Stomach smooth muscle (tissue), 2 donors: ENCODE data around the gene GTF3C1.

ENCODE experiments used
- H3K27ac ChIP-seq: one replicate; pipeline ENCODE4 v1.7.0; 2013; ENCODE audit warnings: mild to moderate bottlenecking, low read length, inconsistent platforms
- H3K27me3 ChIP-seq, 2 donors: one replicate each; pipeline ENCODE4 v1.7.0; 2013; ENCODE audit warnings: low read length in 2 of 2; ENCODE audit not compliant: insufficient read depth in 2 of 2, control insufficient read depth in 1 of 2
- H3K36me3 ChIP-seq, 2 donors: one replicate each; pipeline ENCODE4 v1.7.0; 2013; ENCODE audit warnings: low read length in 2 of 2; ENCODE audit not compliant: control insufficient read depth in 2 of 2, insufficient read depth in 2 of 2
- H3K4me1 ChIP-seq: one replicate; pipeline ENCODE4 v1.7.0; 2013; ENCODE audit warnings: low read length; ENCODE audit not compliant: control insufficient read depth, insufficient read depth
- H3K4me3 ChIP-seq, 2 donors: one replicate each; pipeline ENCODE4 v1.7.0; 2013; ENCODE audit warnings: low read length in 2 of 2
- H3K9ac ChIP-seq, 2 donors: one replicate each; pipeline ENCODE4 v1.7.0; 2013; ENCODE audit warnings: low read length in 2 of 2, mild to moderate bottlenecking in 1 of 2
- H3K9me3 ChIP-seq, 2 donors: one replicate each; pipeline ENCODE4 v1.7.0; 2013; ENCODE audit warnings: low read length in 2 of 2; ENCODE audit not compliant: control insufficient read depth in 2 of 2
- donor health status: healthy.
- donor health status: Pancreatic carcinoma.

Gene GTF3C1

GRCh38 chr16:27539636-27540035 is 10.1 kb downstream of the GTF3C1 start:
- H3K4me1 ChIP-seq: no peaks in the 10 kb centered on the region
- peaks cover 69 to 76% of the 10 kb centered on the region in 2 donors for H3K36me3 ChIP-seq
- H3K9me3 ChIP-seq: no peaks in the 10 kb centered on the region
- no peak overlapping the region for H3K4me3 ChIP-seq
- H3K9ac ChIP-seq: no peak overlapping the region
- H3K27ac ChIP-seq: no peak overlapping the region
- H3K27me3 ChIP-seq: no peaks in the 10 kb centered on the region

- H3K9ac ChIP-seq: no peak overlapping the region
- H3K4me1 ChIP-seq: no peaks in the 10 kb centered on the region
- H3K36me3 ChIP-seq: peaks cover 69 to 75% of the 10 kb centered on the region in 2 donors
- no peak overlapping the region for H3K27ac ChIP-seq
- no peaks in the 10 kb centered on the region for H3K9me3 ChIP-seq
- no peaks in the 10 kb centered on the region for H3K27me3 ChIP-seq
- H3K4me3 ChIP-seq: no peak overlapping the region
Measured at GRCh38 chr16:27539120-27539519, 10.6 kb downstream of the GTF3C1 start.

GRCh38 chr16:27538528-27538927 is 11.2 kb downstream of the GTF3C1 start:
- H3K27ac ChIP-seq: no peak overlapping the region
- H3K9me3 ChIP-seq: no peaks in the 10 kb centered on the region
- H3K36me3 ChIP-seq: peaks cover 67 to 73% of the 10 kb centered on the region in 2 donors

GRCh38 chr16:27534256-27534655 is 15.5 kb downstream of the GTF3C1 start:
- no peak overlapping the region for H3K27ac ChIP-seq
- H3K36me3 ChIP-seq: peaks cover 70% of the 10 kb centered on the region in 2 donors
- no peak overlapping the region for H3K4me3 ChIP-seq
- H3K9ac ChIP-seq: no peak overlapping the region
- H3K27me3 ChIP-seq: no peaks in the 10 kb centered on the region
- no peaks in the 10 kb centered on the region for H3K9me3 ChIP-seq
- no peaks in the 10 kb centered on the region for H3K4me1 ChIP-seq

More at GRCh38 chr16:27538528-27538927, 11.2 kb downstream of the GTF3C1 start:
- no peak overlapping the region for H3K4me3 ChIP-seq
- no peak overlapping the region for H3K9ac ChIP-seq
- no peaks in the 10 kb centered on the region for H3K4me1 ChIP-seq
- no peaks in the 10 kb centered on the region for H3K27me3 ChIP-seq

- Histone ChIP-seq H3K36me3 (peaks cover 72 to 73% of the 10 kb centered on the region in 2 donors), H3K4me1 (no peaks in the 10 kb centered on the region), H3K9me3 (no peaks in the 10 kb centered on the region), H3K27ac (no peak overlapping the region), H3K9ac (peak overlapping the region in 1 of 2 donors; percentile 29), H3K4me3 (no peak overlapping the region), H3K27me3 (no peaks in the 10 kb centered on the region)
Measured at GRCh38 chr16:27531826-27532800, 17.6 kb downstream of the GTF3C1 start.

- no peak overlapping the region for H3K9ac ChIP-seq
- peaks cover 73 to 77% of the 10 kb centered on the region in 2 donors for H3K36me3 ChIP-seq
- H3K4me1 ChIP-seq: no peaks in the 10 kb centered on the region
- no peak overlapping the region for H3K4me3 ChIP-seq
- H3K27me3 ChIP-seq: no peaks in the 10 kb centered on the region
- no peaks in the 10 kb centered on the region for H3K9me3 ChIP-seq
- no peak overlapping the region for H3K27ac ChIP-seq
Measured at GRCh38 chr16:27531186-27531585, 18.5 kb downstream of the GTF3C1 start.

GRCh38 chr16:27529962-27530361 is 19.8 kb downstream of the GTF3C1 start:
- no peaks in the 10 kb centered on the region for H3K27me3 ChIP-seq
- no peak overlapping the region for H3K4me3 ChIP-seq
- H3K9me3 ChIP-seq: peaks cover 4 to 5% of the 10 kb centered on the region in 2 donors
- no peaks in the 10 kb centered on the region for H3K4me1 ChIP-seq
- H3K36me3 ChIP-seq: peaks cover 80 to 81% of the 10 kb centered on the region in 2 donors
- H3K27ac ChIP-seq: no peak overlapping the region
- H3K9ac ChIP-seq: no peak overlapping the region

GRCh38 chr16:27528294-27528693 is 21.4 kb downstream of the GTF3C1 start:
- Histone ChIP-seq H3K9me3 (peaks cover 4 to 5% of the 10 kb centered on the region in 2 donors), H3K36me3 (peaks cover 78 to 83% of the 10 kb centered on the region in 2 donors), H3K27ac (no peak overlapping the region), H3K4me1 (no peaks in the 10 kb centered on the region), H3K27me3 (no peaks in the 10 kb centered on the region), H3K4me3 (no peak overlapping the region), H3K9ac (no peak overlapping the region)

GRCh38 chr16:27526180-27526579 is 23.5 kb downstream of the GTF3C1 start:
- peaks cover 63 to 64% of the 10 kb centered on the region in 2 donors for H3K36me3 ChIP-seq
- no peak overlapping the region for H3K4me3 ChIP-seq
- H3K9me3 ChIP-seq: peaks cover 4 to 5% of the 10 kb centered on the region in 2 donors
- no peak overlapping the region for H3K27ac ChIP-seq
- no peak overlapping the region for H3K9ac ChIP-seq
- no peaks in the 10 kb centered on the region for H3K27me3 ChIP-seq
- H3K4me1 ChIP-seq: peaks cover 5% of the 10 kb centered on the region

- Histone ChIP-seq H3K9me3 (peaks cover 4 to 5% of the 10 kb centered on the region in 2 donors), H3K4me3 (no peak overlapping the region), H3K4me1 (peaks cover 15% of the 10 kb centered on the region), H3K9ac (no peak overlapping the region), H3K27ac (peak overlapping the region; percentile 97), H3K27me3 (no peaks in the 10 kb centered on the region), H3K36me3 (peaks cover 41 to 42% of the 10 kb centered on the region in 2 donors)
Measured at GRCh38 chr16:27522173-27522707, 27.5 kb downstream of the GTF3C1 start.
